Ovary (tissue), 9 donors: ENCODE measurements around the gene ANXA4. TPM values are rescaled to one million over a fixed set of nuclear protein-coding genes. Genes with fewer than 3 reads are reported as not detected.

Source experiments
- DNase-seq, 5 donors: peaks; one replicate each; pipeline ENCODE4 v3.0.0-alpha.2; 2019 to 2020
- H3K27ac ChIP-seq, 2 donors: fragments of 200-600 bp; one replicate each; pipeline versions ENCODE4 v1.5.1 to v1.8.0; 2019 to 2022
- H3K27me3 ChIP-seq: fragments of 200-600 bp; one replicate; pipeline ENCODE4 v1.8.0; 2022
- H3K36me3 ChIP-seq: fragments of 200-600 bp; sonication (generic); one replicate; pipeline ENCODE4 v1.5.1; 2019
- H3K4me1 ChIP-seq: one replicate; pipeline ENCODE4 v1.8.1; 2013; ENCODE audit warnings: mild to moderate bottlenecking, moderate library complexity; ENCODE audit not compliant: insufficient read depth
- H3K4me3 ChIP-seq: fragments of 200-600 bp; sonication (generic); one replicate; pipeline ENCODE4 v1.5.1; 2017
- H3K9me3 ChIP-seq, 2 donors: fragments of 200-600 bp in 1 of 2; sonication (generic) in 1 of 2; one replicate each; pipeline versions ENCODE4 v1.5.1 to v1.8.1; 2013 to 2019; ENCODE audit warnings: mild to moderate bottlenecking in 1 of 2, moderate library complexity in 1 of 2
- CTCF ChIP-seq, 3 donors: fragments of 450-650 bp in 2 of 3; fragments of 200-600 bp in 1 of 3; IDR thresholded peaks; one replicate each; pipeline versions ENCODE4 v1.5.1 to v1.8.0; 2016 to 2022; ENCODE audit warnings: antibody characterized with exemption in 3 of 3, mild to moderate bottlenecking in 1 of 3
- EP300 ChIP-seq: sonication (generic); formaldehyde crosslinking; IDR thresholded peaks from one replicate; pipeline ENCODE4 v1.6.1; 2017; ENCODE audit warnings: antibody characterized with exemption
- POLR2A ChIP-seq: fragments of 450-650 bp; IDR thresholded peaks from one replicate; pipeline ENCODE4 v1.6.1; 2017; ENCODE audit warnings: antibody characterized with exemption, mild to moderate bottlenecking, moderate library complexity
- whole genome bisulfite sequencing, 3 donors: extraction: QIAGEN DNeasy Blood & Tissue Kit in 1 of 3; methylation state at CpG; one replicate each; pipeline versions ENCODE4 v1.1.5 to v1.1.7; 2013 to 2017; 5-methylcytosine and 5-hydroxymethylcytosine counted together
- intact Hi-C, 4 donors: fragments of 100-400 bp; cut with DNase I; formaldehyde crosslinking; loops; one replicate each; pipeline versions ENCODE4 v1.11.0 to v1.15.1; 2022 to 2023
- polyA plus RNA-seq, 2 donors: library from polyadenylated mRNA; stranded (reverse); fragments of 200-250 nt in 1 of 2; fragments of 350-450 nt in 1 of 2; fragmentation: Illumina TruSeq in 1 of 2; extraction: RNeasy Lipid Tissue Mini Kit (QIAGEN cat#74804) in 1 of 2; gene quantifications; one replicate each; pipeline ENCODE4 v1.2.3, GENCODE V29; 2013 to 2014
- total RNA-seq, 7 donors: library from RNA; depleted of rRNA in 2 of 7; stranded (reverse); fragments of >200 nt in 2 of 7; fragmentation: NEBNext Ultra II Directional in 3 of 7; extraction: Animal tissue kit (Norgen Biotek cat#: 25700) in 3 of 7; gene quantifications; one replicate each; pipeline versions ENCODE4 v1.1.0 to v1.2.4, GENCODE V29; 2016 to 2023
- donor health status: DM: no; HTN: no; CAD: no; lungs with moderate emphysema.
- donor health status: DM: no; HTN: no; CAD: no.
- donor health status: Bipolar disorder and iron deficiency.
- donor health status: DM: yes; HTN: yes; CAD: no.
- donor health status: DM: no; HTN: no; CAD: no.
- donor health status: DM: yes; HTN: yes; CAD: no.

The ANXA4 gene
- total and polyA plus RNA-seq, 9 donors: 25.4 to 89.7 (median 73.3) TPM

- no peak overlapping the region for H3K4me3 ChIP-seq
- no peak overlapping the region for H3K27ac ChIP-seq
- H3K4me1 ChIP-seq: no peaks in the 10 kb centered on the region
- H3K36me3 ChIP-seq: no peaks in the 10 kb centered on the region
- no peaks in the 10 kb centered on the region for H3K9me3 ChIP-seq
- no peak for DNase-seq
- WGBS, 3 donors: 90 to 91% (median 90%) methylated on average over 14 of the region's 14 CpGs
- TF ChIP-seq CTCF (IDR thresholded peaks at IDR 0.05) (no peak), EP300 (no peak), POLR2A (no peak)
- no peaks in the 10 kb centered on the region for H3K27me3 ChIP-seq
- intact Hi-C loops: loop anchor here in 3 of 4 donors (1.0 to 2.0 kb wide), 2 partner anchors 93 to 94 kb away; no protein-coding TSS in a partner anchor
These were observed 18.1 kb upstream of the ANXA4 start for GRCh38 chr2:69723791-69724190.

DNA sequence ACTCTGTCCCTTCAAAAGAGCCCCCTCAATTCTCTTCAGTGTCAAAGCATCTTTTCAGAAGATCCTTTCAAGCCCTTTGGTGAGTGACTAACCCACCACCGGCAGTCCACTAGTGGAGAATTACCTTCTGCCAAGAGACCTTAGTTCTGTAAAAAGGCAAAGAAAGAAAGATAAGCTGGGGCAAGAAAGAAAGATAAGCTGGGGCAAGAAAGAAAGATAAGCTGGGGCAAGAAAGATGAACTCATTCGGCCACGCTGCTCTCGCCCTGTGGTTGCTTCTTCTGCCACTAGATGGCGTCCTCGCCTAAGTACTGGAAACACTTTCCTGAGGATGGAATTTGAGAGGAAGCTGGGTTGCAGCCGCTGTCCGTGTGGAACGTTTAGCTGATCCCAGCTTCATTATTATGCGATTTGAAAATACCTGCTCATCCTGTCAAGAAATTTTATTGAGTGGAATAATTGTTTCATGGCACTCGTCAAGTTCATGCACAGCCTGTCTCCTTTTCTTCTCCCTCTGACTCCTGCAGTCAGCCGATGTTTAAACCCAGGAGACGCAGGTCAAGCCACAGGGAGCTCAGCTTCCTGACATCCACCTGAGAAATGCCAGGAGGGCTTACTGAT is 17.3 kb upstream of the ANXA4 start:
- WGBS, 3 donors: 2 to 3% (median 2%) methylated on average over 13 of the region's 13 CpGs
- Histone ChIP-seq H3K27ac (no peak overlapping the region), H3K9me3 (no peaks in the 10 kb centered on the region), H3K4me1 (no peaks in the 10 kb centered on the region), H3K27me3 (no peaks in the 10 kb centered on the region), H3K4me3 (peak overlapping the region; percentile 17), H3K36me3 (no peaks in the 10 kb centered on the region)
- intact Hi-C loops: loop anchor here (1.0 to 5.0 kb wide), 3 partner anchors 83 to 93 kb away; no protein-coding TSS in a partner anchor
- peak; percentile 78 to 89 (median 87) for DNase-seq
- peak; percentile 83 to 92 (median 85) for TF ChIP-seq CTCF (IDR thresholded peaks at IDR 0.05)
- no peak for TF ChIP-seq POLR2A
- TF ChIP-seq EP300: no peak

GRCh38 chr2:69725706-69726360 is 16.1 kb upstream of the ANXA4 start:
- Histone ChIP-seq H3K27ac (no peak overlapping the region), H3K4me1 (no peaks in the 10 kb centered on the region), H3K4me3 (no peak overlapping the region), H3K9me3 (no peaks in the 10 kb centered on the region), H3K27me3 (no peaks in the 10 kb centered on the region), H3K36me3 (no peaks in the 10 kb centered on the region)
- WGBS, 3 donors: 90 to 93% (median 90%) methylated on average over 7 of the region's 7 CpGs
- no peak for TF ChIP-seq POLR2A
- no peak for TF ChIP-seq CTCF (IDR thresholded peaks at IDR 0.05)
- no peak for TF ChIP-seq EP300
- intact Hi-C loops: loop anchor here in 3 of 4 donors (2.0 to 5.0 kb wide), 2 partner anchors 81 to 91 kb away; no protein-coding TSS in a partner anchor
- no peak for DNase-seq

DNA sequence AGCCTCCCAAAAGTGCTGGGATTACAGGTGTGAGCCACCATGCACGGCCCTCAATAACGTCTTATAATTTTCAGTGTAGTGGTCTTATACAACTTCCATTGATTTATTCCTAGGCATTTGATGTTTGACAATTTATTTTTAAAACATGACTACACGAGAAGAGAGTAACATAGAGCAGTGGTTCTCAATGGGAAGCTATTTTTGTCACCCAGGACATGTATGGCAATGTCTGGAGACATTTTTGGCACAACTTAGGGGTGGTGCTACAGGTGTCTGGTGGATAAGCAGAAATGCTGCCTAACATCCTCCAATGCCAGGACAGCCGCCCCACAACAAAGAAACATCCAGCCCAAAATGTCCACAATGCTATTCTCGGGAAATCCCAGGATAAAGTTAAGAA is 12.7 kb upstream of the ANXA4 start:
- Histone ChIP-seq H3K27me3 (no peaks in the 10 kb centered on the region), H3K4me1 (peaks cover 2% of the 10 kb centered on the region), H3K36me3 (no peaks in the 10 kb centered on the region), H3K4me3 (no peak overlapping the region), H3K27ac (no peak overlapping the region), H3K9me3 (no peaks in the 10 kb centered on the region)
- no peak for TF ChIP-seq EP300
- no peak for TF ChIP-seq CTCF (IDR thresholded peaks at IDR 0.05)
- TF ChIP-seq POLR2A: no peak
- DNase-seq: no peak
- 79 to 89% (median 88%) methylated on average over 5 of the region's 5 CpGs for WGBS, 3 donors
- intact Hi-C loops: loop anchor here in 1 of 4 donors (5.0 kb wide), 1 partner anchor 78 kb away; no protein-coding TSS in a partner anchor
